Osteocyte (in vitro differentiated cells): Measurements from ENCODE around the gene SKAP1. TPM values are rescaled to one million over a fixed set of nuclear protein-coding genes. Genes with fewer than 3 reads are reported as not detected.
A peak's percentile ranks its signal among the peaks of the same experiment; 100 is the strongest.
"Not testable (repeated sequence)": the region's sequence is repeated elsewhere in the genome, so short reads cannot be mapped to it uniquely, and the experiment has no call there.

Experiments
- DNase-seq: peaks from one replicate; pipeline ENCODE4 v3.0.0; 2021; ENCODE audit warnings: mixed read lengths; ENCODE audit not compliant: unreplicated experiment; ENCODE audit errors: extremely low spot score
- H3K27ac Mint-ChIP-seq: one replicate; pipeline ENCODE4 v1.8.0; 2021; ENCODE audit warnings: mild to moderate bottlenecking, mixed read lengths; ENCODE audit not compliant: unreplicated experiment
- H3K27me3 Mint-ChIP-seq: one replicate; pipeline ENCODE4 v1.8.0; 2021; ENCODE audit warnings: mixed read lengths; ENCODE audit not compliant: unreplicated experiment
- H3K36me3 Mint-ChIP-seq: one replicate; pipeline ENCODE4 v1.8.0; 2021; ENCODE audit warnings: mixed read lengths; ENCODE audit not compliant: unreplicated experiment
- H3K4me1 Mint-ChIP-seq: one replicate; pipeline ENCODE4 v1.8.0; 2021; ENCODE audit warnings: mixed read lengths; ENCODE audit not compliant: unreplicated experiment
- H3K4me3 Mint-ChIP-seq: one replicate; pipeline ENCODE4 v1.8.0; 2021; ENCODE audit warnings: mild to moderate bottlenecking, moderate library complexity, mixed read lengths; ENCODE audit not compliant: unreplicated experiment
- H3K9me3 Mint-ChIP-seq: one replicate; pipeline ENCODE4 v1.8.0; 2021; ENCODE audit warnings: mixed read lengths; ENCODE audit not compliant: unreplicated experiment
- total RNA-seq: library from RNA; stranded (reverse); gene quantifications from 2 replicates; pipeline ENCODE4 v1.2.1, GENCODE V29; 2021
- TF ChIP-seq, protein P1 (sequence below): fragments of 200-600 bp; sonication (generic); IDR thresholded peaks from 2 replicates; pipeline ENCODE4 v1.5.0; 2021; ENCODE audit warnings: antibody characterized with exemption, mild to moderate bottlenecking, moderate library complexity

SKAP1 gene
- total RNA-seq, 1 donor from 2014 or later: not detected

DNA sequence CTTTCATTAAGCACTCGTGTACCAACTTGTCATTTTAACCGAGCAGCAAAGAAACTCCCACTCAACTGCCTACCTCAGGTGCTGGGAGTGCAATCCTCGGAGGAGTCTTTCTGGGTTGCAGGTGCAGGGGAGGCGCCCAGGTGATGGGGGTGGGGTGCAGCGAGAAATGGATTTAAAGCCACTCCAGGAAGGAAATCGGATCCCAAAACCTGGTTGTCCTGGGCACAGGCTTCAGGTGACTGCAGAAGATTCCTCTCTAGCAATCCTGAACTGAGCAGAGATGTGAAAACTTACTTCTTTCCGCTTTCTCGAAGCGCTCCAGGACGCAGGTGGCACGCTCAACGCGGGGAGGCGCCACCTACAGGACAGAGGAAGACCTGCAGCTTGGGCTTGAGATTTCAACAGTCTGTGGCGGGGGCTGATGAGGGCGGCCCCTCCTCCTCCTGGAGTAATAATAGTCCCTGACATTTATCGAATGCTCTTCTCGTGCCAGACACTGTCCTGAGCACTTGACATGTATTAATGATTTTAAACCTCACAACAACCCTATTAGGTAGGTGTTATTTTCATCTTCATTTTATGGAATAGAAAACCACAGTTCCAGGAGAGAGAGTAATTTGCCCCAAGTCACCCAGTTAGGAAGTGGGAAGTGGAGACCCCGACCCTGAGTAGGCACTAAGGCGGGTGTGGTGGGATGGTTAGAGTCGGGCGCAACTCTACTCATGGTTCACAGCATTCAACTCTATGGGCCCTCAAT, 27.2 kb upstream of the SKAP1 start:
- no peak for DNase-seq
- peaks cover 18% of the 10 kb centered on the region for H3K27me3 Mint-ChIP-seq
- H3K36me3 Mint-ChIP-seq: no peaks in the 10 kb centered on the region
- H3K9me3 Mint-ChIP-seq: peaks cover 8% of the 10 kb centered on the region
- H3K4me1 Mint-ChIP-seq: no peaks in the 10 kb centered on the region
- no peak overlapping the region for H3K27ac Mint-ChIP-seq
- H3K4me3 Mint-ChIP-seq: no peak overlapping the region
- TF ChIP-seq, protein P1, sequence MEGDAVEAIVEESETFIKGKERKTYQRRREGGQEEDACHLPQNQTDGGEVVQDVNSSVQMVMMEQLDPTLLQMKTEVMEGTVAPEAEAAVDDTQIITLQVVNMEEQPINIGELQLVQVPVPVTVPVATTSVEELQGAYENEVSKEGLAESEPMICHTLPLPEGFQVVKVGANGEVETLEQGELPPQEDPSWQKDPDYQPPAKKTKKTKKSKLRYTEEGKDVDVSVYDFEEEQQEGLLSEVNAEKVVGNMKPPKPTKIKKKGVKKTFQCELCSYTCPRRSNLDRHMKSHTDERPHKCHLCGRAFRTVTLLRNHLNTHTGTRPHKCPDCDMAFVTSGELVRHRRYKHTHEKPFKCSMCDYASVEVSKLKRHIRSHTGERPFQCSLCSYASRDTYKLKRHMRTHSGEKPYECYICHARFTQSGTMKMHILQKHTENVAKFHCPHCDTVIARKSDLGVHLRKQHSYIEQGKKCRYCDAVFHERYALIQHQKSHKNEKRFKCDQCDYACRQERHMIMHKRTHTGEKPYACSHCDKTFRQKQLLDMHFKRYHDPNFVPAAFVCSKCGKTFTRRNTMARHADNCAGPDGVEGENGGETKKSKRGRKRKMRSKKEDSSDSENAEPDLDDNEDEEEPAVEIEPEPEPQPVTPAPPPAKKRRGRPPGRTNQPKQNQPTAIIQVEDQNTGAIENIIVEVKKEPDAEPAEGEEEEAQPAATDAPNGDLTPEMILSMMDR: peak; percentile 70

DNA sequence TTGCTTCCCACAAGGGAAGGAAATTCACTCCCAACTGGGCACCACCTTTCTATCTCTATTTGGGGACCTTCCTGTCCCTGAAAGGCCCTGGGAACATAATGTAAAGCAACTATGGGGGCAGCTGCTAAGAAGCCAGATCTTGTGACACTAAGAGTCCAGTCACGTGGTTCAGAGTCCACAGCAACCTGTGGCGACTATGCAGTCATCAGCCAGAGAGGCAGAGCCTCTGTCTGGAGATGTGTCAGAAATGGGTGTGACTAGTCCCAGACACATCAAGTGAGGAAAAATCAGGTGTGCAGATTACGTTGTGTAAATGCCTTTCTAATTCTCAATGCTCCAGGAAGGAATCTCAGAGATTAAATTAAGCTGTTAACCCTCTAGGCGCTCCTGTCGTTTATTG, 26.6 kb upstream of the SKAP1 start:
- DNase-seq: no peak
- Mint-ChIP-seq H3K4me1 (no peaks in the 10 kb centered on the region), H3K27me3 (peaks cover 13% of the 10 kb centered on the region), H3K4me3 (no peak overlapping the region), H3K36me3 (no peaks in the 10 kb centered on the region), H3K27ac (no peak overlapping the region), H3K9me3 (peaks cover 8% of the 10 kb centered on the region)
- TF ChIP-seq, protein P1: no peak

DNA sequence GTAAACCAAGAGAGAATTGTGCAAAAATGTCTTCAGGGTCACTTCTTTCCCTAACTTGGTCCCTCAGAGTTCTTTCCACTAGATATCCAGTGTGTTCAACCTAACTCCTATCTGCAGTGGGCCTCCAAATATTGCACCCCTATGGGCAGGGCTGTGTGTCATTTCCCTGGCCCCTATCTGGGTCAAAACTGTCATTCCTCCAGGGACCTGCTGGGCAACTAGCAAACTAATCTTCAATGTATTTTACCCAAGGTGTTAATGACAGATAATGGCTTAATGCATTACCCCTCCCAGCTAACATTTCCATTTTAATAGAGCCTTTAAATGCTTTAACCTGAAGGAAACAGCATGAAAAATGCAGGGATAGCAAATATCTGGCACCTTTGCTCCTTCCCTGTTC, 25.8 kb upstream of the SKAP1 start:
- Mint-ChIP-seq H3K27me3 (peaks cover 13% of the 10 kb centered on the region), H3K27ac (no peak overlapping the region), H3K36me3 (no peaks in the 10 kb centered on the region), H3K4me3 (no peak overlapping the region), H3K9me3 (peaks cover 8% of the 10 kb centered on the region), H3K4me1 (no peaks in the 10 kb centered on the region)
- DNase-seq: no peak
- TF ChIP-seq, protein P1: no peak

DNA sequence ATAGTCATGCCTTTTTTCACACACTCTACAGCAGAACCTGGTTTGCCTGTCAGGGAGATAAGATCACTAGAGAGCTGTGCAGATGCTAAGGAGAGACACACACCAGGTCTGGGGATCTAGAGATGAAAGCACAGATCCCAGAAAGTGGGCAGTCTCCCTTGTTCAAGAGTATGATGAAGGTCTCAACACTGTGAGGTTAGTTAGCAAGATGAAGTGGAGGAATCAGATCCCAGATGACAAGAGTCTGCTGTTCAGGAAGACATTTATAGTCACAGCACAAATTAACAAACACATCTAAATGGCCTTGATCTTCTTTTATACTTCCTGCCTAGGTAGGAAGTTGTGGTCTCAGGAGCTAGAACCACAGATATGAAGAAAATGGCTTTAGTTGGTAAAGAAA, 23.4 kb upstream of the SKAP1 start:
- Mint-ChIP-seq H3K27ac (no peak overlapping the region), H3K4me1 (no peaks in the 10 kb centered on the region), H3K4me3 (no peak overlapping the region), H3K27me3 (peaks cover 12% of the 10 kb centered on the region), H3K36me3 (no peaks in the 10 kb centered on the region), H3K9me3 (peaks cover 8% of the 10 kb centered on the region)
- TF ChIP-seq, protein P1: no peak
- DNase-seq: no peak

DNA sequence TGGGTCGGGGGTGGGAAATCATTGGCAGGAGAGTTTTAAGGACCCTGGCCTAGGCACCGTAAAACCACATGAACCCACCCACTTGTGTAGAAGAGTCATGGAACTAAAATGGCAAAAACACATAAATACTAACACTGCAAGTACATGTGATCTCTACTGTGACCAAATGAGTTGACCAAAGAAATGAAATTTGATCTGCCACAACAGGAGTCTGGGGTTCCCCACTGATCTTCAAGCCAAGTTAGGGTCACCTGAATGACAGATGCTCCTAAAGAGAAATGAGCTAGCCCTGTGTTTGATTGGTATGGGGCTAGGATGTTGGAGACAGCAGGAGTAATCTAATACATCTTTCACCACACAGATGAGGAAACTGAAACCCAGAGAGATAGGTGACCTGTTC, 21.5 kb upstream of the SKAP1 start:
- Mint-ChIP-seq H3K36me3 (no peaks in the 10 kb centered on the region), H3K9me3 (peaks cover 8% of the 10 kb centered on the region), H3K27me3 (peaks cover 15% of the 10 kb centered on the region), H3K4me3 (no peak overlapping the region), H3K4me1 (no peaks in the 10 kb centered on the region), H3K27ac (no peak overlapping the region)
- TF ChIP-seq, protein P1: no peak
- no peak for DNase-seq

DNA sequence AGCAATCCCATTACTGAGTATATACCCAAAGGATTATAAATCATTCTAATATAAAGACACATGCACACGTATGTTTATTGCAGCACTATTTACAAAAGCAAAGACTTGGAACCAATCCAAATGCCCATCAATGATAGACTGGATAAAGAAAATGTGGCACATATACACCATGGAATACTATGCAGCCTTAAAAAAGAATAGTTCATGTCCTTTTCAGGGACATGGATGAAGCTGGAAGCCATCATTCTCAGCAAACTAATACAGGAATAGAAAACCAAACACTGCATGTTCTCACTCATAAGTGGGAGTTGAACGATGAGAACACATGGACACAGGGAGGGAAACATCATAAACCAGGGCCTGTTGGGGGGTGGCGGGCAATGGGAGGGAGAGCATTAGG, 19.3 kb upstream of the SKAP1 start:
- H3K36me3 Mint-ChIP-seq, H3K4me1 Mint-ChIP-seq, H3K9me3 Mint-ChIP-seq, H3K27ac Mint-ChIP-seq, DNase-seq, H3K4me3 Mint-ChIP-seq: not testable (repeated sequence)
- peaks cover 17% of the 10 kb centered on the region for H3K27me3 Mint-ChIP-seq
